ENCODE data around the gene SPDYE16. TPM values are rescaled to one million over a fixed set of nuclear protein-coding genes. Genes with fewer than 3 reads are reported as not detected.
"Not testable (repeated sequence)": the region's sequence is repeated elsewhere in the genome, so short reads cannot be mapped to it uniquely, and the experiment has no call there.

The SPDYE16 gene
- total RNA-seq, 3 donors from 2014 or later: 0.73 TPM; not detected in 2

GRCh38 chr7:76482660-76483059, 60.4 kb downstream of the SPDYE16 start:
- H3K9me3 ChIP-seq; intact Hi-C loops (cut with DNase I; ENCODE audit: low total_unique reads); DNase-seq (ENCODE audit: low spot score in 2 of 2); H3K4me1 ChIP-seq; H3K36me3 ChIP-seq; H3K4me3 ChIP-seq; H3K27ac ChIP-seq; H3K27me3 ChIP-seq: not testable (repeated sequence)

Other genes with a start within 250 kb of the SPDYE16 start
- 100 to 1,000 TPM; 210 to 264 (median 211) TPM for gene HSPB1, start 240.6 kb downstream of the SPDYE16 start, total RNA-seq
- gene YWHAG, start 184.3 kb downstream of the SPDYE16 start, total RNA-seq: 100 to 1,000 TPM in 1 of 3 donors, 10 to 100 TPM in 2; 58.7 to 128 (median 63.7) TPM
- 1 to 10 TPM in 2 of 3 donors, not detected in 1; 1.9 to 2.6 TPM for gene SSC4D, start 133.6 kb downstream of the SPDYE16 start, total RNA-seq
- gene ZP3, start 118.3 kb downstream of the SPDYE16 start, total RNA-seq: 1 to 10 TPM; 1.4 to 2.9 (median 2.0) TPM
- gene DTX2, start 81.6 kb downstream of the SPDYE16 start, total RNA-seq: 10 to 100 TPM; 17.6 to 30.5 (median 21.7) TPM
- gene UPK3B, start 32.7 kb downstream of the SPDYE16 start, total RNA-seq: 10 to 100 TPM in 1 of 3 donors, 1 to 10 TPM in 2; 2.1 to 77.9 (median 5.9) TPM
- 1 to 10 TPM; 3.4 to 7.2 (median 6.6) TPM for gene POMZP3, start 84.0 kb upstream of the SPDYE16 start, total RNA-seq